H1 (cell line): ENCODE results near the gene CASP9. TPM values are rescaled to one million over a fixed set of nuclear protein-coding genes. Genes with fewer than 3 reads are reported as not detected.

Experiments used
- CHD1 ChIP-seq: IDR thresholded peaks from 2 replicates; pipeline ENCODE4 v1.6.1; 2012; ENCODE audit warnings: low read depth, low read length, improper control_type of control experiment
- CTCF ChIP-seq, 3 experiments: IDR thresholded peaks; 1 replicate in 2 of 3; 2 replicates in 1 of 3; pipeline versions ENCODE4 v1.5.1 to v1.6.1; 2011; ENCODE audit warnings: low read length in 3 of 3, mild to moderate bottlenecking in 3 of 3, inconsistent platforms in 2 of 3, low read depth in 1 of 3, moderate library complexity in 1 of 3; ENCODE audit not compliant: insufficient read depth in 1 of 3; ENCODE audit errors: control extremely low read depth in 1 of 3
- TCF12 ChIP-seq: IDR thresholded peaks from 2 replicates; pipeline ENCODE4 v1.6.1; 2011; ENCODE audit warnings: low read depth, mild to moderate bottlenecking, low read length
- polyA plus RNA-seq, 7 experiments: library from polyadenylated mRNA; depleted of rRNA in 3 of 7; stranded (reverse) in 5 of 7; unstranded in 2 of 7; fragments of >200 nt in 5 of 7; fragments of 200-250 nt in 2 of 7; gene quantifications; 1 replicate in 5 of 7; 2 replicates in 1 of 7; 4 replicates in 1 of 7; pipeline versions ENCODE4 v1.2.1 to v1.2.3, GENCODE V29; 2011 to 2013; ENCODE audit warnings: missing spikeins in 2 of 7, mixed read lengths in 2 of 7
- total RNA-seq: library from RNA; stranded (reverse); fragmentation: NEBNext Ultra II Directional; extraction: Animal tissue kit (Norgen Biotek cat#: 25700); gene quantifications from 2 replicates; pipeline ENCODE4 v1.2.1, GENCODE V29; 2021

Gene CASP9
- total and polyA plus RNA-seq, 2 of the 8 experiments (the other 6 are each of a cell fraction or from before 2014, with no cell fraction given): 14.8 to 36.3 TPM

- TF ChIP-seq CTCF (IDR thresholded peaks at IDR 0.05; ENCODE audit: control extremely low read depth in 1 of 3, insufficient read depth in 1 of 3, low read depth in 1 of 3, low read length in 3 of 3) (peak; percentile 76 to 97 (median 90)), CHD1 (no peak), TCF12 (no peak)
Measured at GRCh38 chr1:15501208-15502032, 22.6 kb downstream of the CASP9 start (continued).
